Fibroblast of skin of left biceps (primary cell): ENCODE results near the gene RND3.

Source experiments
- DNase-seq, 2 experiments: peaks; one replicate each; pipeline ENCODE4 v3.0.0-alpha.2; 2013; ENCODE audit warnings: low read depth in 2 of 2

RND3 gene, protein sequence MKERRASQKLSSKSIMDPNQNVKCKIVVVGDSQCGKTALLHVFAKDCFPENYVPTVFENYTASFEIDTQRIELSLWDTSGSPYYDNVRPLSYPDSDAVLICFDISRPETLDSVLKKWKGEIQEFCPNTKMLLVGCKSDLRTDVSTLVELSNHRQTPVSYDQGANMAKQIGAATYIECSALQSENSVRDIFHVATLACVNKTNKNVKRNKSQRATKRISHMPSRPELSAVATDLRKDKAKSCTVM

DNA sequence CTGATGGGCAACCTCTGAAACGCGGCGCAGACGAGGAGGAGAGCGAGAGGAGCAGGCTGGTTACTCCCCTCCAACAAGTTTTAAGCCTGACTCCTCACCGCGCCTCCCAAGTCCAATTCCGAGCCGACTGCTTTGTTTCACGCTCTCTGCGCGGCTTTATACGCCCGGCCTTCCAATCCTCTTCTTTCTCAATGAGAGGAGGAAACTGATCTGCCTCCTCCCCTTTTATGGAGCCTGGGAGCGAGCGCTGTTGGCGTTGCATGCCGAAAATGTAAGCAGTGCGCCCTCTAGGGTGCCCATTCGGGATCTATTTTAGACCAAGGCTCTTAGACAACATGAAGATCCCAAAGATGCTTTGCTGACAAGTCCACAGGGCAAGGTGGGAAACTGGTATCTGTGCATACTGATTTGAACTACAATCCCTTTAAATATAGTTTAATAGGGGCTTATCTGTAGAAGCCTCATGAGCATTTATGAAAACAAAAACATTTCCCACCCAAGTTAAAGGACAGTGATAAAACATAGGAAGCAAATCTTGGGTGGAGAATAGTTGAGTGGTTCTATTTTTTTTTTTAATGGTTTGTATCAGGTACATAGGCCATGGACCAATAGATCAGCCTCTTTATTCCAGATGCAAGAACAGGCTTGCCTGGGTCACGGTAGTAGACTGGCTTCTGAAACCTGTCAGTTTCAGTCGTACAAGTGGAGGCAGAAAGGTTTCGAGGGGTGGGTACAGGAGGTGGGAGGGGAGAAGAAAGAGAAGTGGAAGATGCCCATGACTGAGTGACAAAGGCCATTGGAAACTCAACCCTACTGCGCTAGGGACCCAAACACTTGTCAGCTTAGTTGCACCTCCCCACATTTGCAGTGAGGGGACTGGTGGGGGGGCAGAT lies at the start of gene RND3:
RND3 (minus strand) TSS at position 131 of the 893 bp plus-strand sequence. CDS start 250 bp downstream, outside the sequence.
- DNase-seq = peak; percentile 99

DNA sequence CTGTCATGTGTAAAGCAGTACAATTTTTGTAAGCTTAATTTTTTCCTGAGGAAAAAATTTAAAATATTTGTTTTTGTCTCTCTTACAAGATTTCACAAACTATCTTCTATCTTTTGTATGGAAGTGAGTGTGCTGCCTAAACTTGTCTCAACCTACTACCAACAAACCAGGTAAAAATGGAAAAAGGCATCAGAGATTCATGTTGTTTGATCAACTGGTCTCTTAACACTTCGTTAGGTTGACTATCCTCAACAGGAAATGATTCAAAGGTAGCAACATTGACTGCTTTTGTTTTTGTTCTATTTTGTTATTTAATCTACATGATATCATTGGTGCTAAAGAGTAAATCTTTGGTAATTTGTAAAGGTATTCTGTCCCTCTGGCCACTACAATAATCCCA lies 47.7 kb upstream of the RND3 start:
- DNase-seq = no peak

DNA sequence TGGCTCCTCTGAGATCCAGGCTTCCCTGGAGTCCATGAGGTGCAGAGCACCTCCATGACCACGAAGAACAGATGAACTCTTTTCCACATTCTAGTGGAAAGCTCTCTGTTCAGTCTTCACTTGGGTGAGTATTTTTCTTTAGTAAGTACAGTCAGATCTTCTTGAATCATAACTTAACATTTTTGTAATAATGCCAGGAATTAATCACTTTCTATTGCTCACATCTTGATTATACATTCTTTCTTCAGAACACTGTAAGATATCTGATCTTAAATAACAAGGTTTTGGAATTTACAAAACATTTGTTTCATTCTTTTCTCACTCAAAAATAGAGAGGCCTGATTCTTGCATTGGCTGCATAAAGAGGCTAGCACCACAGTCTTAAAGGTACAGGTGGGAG lies 45.4 kb upstream of the RND3 start:
- peak; percentile 65 to 76 for DNase-seq

DNA sequence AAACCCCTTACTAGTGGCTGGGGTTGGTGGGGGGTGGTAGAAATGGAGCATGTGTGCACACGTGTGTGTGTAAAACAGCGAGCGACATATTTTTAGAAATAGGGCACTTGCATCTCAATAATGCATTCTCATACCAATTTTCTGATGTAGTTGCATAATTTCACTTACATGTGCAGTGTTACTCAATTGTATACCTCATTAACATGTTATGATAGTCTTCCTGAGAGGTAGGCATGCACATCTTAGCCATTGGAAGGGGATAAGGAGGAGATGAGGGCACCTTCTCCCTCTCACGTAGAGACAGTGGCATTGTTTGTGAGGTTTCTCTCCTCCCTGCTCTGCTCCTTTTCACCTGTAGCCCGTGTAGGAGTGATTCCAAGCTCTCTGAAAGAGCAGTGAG lies 44.6 kb upstream of the RND3 start:
- DNase-seq = no peak

DNA sequence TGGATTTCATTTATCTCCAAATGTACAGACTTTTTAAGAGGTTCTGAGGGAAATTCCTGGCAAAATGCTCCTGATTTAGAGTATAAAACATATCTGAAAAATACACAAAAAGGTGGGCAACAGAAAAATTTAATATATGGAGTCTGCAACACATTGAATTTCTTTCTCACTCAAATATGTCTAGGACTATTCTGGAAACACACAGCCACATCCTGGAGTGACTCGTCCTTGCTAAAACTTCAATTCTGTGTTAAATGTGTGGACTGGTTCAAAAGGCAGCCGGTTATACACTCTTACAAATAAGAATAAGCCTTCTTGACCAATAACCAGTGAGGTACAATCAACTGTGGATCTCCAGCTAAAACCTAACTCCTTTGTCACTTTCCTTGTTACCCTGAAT lies 44.1 kb upstream of the RND3 start:
- no peak for DNase-seq

DNA sequence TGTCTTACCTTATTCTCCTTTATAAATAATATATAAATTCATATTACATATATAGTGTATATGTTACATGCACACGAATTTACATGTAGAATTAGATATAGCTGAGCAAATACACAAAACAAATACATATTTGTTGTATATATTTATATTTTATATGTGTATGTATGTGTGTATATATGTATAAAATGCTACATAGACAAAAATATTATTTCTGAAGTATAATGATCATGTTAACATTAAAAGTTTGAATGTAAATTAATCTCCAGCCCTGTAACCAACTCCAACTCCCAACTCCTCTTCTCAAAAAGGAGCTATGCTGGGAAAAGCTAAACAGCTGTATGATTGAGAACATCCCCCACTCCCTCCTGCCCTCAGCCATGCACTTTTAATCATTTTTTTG lies 42.7 kb upstream of the RND3 start:
- no peak for DNase-seq

DNA sequence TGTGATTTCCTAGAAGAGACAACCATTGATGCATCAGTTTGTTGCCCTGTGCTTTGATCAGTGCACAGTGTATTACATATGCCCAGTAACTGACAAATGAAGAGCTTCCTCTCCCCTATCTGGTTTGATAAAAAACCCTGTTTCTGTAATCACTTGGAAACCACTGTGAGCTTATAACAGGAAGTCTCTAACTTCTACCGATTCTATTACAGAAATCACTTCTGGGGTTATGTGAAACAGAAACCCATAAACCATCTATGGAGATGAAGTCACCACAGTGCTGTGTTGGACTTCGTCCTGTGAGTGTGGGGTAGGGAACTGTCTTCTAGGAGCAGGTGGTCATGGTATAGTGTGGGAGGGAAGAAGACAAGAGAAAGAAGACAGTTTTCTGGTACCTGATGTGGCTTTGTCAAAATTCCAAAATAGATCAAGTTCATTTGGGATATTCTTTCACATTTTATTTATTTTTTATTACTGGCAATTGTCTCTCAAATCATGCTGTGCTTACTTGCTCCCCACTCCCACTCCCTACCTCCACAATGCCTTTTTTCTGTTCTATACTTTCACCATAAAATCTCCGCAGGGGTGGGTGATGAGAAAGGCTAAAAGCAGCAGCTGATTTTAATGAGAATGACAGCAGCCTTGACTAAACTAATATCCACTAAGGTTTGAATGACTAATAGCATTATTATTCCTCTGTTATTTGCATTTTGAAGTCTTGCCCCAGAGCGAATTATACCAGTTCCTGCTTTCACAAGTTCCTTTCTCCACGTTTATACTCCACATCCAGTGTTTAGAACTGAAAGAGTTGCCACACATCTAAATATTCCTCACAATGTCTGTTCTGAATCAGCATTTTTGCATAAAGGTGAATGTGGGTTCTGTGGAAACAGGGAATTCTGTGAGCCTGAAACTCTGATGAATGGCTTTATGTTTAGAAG lies 41.7 kb upstream of the RND3 start:
- peak in 1 of 2 experiments; percentile 54 for DNase-seq

DNA sequence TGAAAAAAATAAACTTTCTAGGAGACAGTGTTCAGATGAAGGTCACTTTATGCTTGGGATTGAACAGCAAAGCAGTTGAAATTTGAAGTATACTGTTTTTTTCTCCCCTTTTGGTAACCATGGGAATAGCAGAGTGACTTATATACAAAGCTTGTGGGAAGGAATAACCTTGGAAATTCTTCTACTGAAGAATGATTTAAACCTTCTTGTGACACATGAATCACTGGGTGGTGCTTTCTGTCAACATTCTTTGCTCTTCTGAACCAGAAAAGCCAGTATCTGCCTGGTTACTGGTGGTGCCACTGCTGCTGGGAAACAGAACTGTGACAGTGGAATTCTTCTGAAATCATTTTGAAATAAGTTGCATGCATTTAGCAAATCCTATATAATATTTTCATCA lies 39.4 kb upstream of the RND3 start:
- peak; percentile 54 to 70 for DNase-seq

DNA sequence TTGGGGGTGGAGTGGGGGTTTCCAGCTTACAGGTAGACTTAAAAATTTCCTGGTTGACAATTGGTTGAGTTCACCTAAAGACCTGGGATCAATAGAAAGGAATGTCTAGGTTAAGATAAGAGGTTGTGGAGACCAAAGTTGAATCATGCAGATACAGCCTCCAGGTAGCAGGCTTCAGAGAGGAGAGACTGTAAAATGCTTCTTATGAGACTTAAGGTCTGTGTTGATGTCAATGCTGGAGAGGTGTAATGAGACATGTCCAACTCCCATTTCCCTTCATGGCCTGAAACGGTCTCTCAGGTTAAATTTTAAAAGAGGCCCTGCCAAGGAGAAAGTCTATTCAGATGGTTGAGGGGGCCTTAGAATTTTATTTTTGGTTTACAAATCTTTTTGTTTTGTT lies 38.5 kb upstream of the RND3 start:
- no peak for DNase-seq

DNA sequence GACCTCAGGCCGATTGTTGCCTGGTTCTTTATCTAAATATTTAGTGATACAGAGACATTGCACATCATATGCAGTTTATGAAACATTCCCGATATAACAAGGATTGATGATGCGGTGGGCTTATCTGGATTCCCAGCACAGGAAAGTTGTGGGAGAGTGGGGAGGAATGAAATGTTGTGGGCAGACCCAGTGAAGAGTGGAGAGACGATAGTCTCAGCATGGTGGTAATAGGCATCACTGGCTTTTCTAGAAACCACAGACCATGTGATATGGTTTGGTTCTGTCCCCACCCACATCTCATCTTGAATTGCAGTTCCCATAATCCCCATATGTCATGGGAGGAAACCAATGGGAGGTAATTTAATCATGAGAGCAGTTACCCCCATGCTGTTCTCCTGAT lies 34.8 kb upstream of the RND3 start:
- DNase-seq = no peak

DNA sequence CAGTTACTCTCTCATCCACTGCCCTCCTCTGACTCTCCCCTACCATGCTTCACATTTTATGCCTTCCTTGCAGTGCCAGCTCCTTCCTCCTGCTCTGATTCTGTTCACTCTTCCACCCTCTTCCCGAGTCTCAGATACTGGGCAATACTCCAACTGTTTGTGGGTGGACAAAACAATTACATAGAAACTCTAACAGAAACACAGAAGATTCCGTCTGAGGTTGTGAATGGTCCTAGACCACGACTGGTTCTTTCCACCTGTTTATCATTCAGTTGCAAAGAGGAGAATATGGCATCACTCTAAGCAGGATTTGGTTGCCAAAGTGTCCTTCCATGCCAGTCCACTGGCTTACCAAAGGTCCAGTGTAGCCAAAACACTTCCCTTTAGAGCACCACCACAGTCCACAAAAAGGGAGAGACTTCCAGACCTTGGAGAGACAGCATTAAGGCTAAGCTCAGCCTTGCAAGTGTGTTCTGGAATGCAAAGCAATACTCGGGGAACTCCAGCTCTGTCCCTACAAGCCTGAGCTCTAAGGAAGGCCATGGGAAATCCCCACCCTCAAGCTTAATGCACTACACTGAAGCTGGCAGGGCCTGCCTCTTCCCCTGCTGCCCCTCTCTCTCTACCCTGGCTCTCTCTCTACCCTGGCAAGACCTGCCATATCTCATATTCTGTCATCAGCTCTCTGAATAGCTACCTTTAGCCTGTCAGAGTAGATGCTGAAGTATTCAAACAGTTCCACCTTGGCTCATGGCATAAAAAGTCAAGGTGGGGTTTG lies 33.6 kb upstream of the RND3 start:
- DNase-seq = no peak

DNA sequence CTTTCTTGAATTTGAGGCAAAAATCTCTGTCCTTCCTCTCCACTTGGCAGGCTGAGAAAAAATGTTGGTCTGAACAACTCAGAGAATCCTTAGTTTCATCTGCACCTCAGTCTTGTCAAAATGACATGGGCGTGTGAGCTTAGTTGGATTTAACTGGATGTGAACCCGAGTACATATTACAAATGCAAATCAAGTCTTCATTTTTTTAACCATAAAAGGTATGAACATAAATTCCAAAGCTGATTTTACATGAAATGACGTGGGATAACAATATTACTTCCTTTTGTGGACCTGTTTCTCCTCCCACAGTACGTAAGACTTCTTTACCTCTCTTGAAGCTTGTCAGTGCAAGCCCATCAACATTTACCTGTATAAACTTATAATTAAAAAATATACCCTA lies 32.6 kb upstream of the RND3 start:
- DNase-seq = no peak

DNA sequence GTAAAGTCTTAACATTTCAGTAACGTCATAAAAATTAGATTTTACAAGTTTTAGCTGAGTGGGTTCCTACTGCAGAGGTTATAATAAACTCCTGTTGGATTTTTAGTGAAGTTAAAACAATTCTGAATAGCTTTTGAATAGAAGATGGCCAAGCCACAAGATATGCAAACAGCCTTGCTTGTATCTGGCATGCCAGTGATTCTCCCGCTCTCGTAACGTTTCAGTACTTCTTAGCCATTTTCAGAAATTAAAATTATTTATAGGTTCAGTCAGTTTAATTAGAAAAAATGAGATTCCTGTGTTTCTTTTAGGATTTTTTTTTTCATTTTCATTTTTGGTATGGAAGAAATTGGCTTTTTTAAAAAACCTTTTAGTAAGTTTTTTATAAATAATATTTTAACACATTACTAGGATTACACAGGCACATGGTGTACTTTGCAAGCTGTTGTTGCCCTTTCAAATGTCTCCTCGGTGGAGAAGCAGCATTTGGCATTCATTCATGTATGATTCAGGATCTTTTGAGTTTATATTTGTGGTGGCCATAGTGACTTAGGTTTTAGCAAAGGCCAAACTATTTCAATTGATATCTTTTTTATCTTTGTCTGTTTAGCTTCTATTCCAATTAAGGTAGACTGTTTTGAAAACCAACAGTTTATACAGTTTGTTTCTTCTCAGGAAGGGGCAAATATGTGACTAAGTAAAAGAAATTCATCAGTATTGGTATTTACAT lies 30.6 kb upstream of the RND3 start:
- DNase-seq = no peak

DNA sequence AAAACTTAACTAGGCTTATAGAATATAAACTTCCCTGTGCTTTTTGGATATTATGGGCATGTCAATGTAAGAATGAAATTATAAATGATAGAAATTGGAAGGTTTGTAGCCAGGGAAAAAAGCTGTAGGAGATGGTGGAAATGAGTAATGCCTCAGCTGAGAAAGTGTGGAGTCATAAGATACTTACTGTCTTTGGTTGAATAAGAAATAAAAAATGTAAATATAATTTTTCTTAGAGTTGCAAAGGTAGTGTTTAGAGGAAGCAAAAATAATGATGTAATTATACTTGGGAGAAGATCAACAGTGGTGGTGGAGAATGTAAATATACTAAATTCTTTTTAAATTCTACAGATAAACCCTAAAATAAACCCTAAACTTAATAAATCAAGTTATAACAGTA lies 26.2 kb upstream of the RND3 start:
- no peak for DNase-seq

DNA sequence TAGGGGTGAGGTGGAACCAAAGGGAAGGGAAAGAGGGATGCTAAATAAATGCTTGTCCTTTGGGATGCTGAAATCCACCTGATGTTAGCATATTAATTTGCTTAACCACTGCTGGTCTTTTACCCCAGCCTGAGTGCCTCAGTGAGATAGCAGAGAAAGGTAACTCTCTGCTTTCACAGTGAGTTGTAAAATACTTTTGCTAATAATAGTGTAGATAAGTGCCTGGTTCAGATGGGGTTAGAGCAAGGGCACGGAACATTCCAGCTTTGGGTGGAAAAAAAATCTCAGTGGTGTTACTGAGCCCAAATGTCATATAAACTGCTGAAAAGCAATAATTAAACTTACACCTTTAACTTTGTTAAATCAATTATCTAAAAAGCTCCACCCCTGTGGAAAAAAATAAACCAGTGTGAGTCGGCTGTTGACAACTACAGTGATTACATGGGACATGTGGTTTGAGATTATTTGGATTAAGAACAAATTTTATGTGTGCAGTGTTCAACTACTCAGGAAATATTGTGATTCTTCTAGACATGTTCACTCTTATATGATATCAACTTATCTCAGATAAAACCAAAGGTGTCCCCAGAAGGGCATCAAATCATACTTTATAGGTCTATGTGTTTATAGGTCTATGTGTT lies 21.1 kb upstream of the RND3 start:
- no peak for DNase-seq

DNA sequence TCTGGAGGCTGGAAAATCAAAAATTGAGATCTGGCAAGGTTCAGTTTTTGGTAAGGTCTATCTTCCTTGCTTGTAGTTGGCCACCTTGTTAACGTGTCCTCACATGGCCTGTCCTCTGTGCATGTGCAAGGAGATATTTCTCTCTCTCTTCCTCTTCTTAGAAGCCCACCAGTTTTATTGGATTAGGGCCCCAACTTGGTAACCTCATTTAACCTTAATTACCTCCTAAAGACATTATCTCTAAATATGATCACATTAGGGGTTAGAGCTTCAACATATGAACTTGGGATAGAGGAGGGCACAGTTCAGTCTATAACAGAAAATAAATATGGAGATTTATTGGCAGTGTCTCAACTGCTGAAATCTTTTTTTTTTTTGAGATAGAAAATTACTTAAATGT lies 19.6 kb upstream of the RND3 start:
- DNase-seq = no peak

DNA sequence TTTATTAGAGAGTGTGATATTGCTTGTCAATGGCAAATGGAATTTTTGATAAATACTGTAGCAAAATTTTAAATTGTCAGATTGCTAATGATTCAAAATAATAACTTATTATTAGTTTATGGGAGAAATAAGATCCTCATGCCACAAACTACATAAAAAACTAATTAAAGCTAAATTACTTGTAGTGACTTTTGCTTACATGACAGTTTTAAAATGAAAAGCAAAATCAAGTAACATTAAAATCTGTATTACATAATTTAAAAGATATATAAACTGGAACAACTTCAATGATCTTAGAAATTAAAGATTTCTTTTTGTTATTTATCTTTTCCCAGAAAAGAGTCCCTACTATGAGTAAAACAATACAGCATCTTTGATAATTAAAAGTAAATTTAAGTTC lies 17.7 kb upstream of the RND3 start:
- no peak for DNase-seq

DNA sequence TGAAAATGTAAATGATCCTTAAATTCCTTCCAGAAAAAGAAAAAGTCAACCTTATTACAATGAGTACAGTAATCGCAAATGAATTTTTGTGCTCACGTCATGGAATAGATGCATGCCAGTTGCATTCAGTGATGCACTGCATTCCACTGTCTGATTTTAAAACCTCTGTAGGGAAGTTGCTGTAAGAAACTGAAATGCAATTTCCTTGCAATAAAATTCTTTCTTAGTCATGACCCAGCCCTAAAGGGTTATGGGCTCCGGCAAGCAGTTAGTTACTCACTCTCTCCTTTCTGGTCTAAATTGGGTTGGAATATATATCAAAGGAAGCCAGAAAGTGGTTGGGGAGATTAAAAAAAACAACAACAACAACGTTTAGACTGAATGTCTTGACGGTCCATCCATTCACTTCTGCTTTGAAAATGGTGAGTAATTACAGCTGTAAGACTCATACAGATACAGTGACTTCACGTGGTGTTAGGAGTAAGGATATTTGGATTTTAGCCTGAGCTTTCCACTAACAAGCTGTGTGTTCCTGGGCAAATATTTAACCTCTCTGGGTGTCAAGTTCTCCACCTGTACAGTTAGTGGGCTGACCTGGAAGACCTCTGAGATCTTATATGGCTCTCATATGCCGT lies 8.6 kb upstream of the RND3 start:
- peak; percentile 95 for DNase-seq

DNA sequence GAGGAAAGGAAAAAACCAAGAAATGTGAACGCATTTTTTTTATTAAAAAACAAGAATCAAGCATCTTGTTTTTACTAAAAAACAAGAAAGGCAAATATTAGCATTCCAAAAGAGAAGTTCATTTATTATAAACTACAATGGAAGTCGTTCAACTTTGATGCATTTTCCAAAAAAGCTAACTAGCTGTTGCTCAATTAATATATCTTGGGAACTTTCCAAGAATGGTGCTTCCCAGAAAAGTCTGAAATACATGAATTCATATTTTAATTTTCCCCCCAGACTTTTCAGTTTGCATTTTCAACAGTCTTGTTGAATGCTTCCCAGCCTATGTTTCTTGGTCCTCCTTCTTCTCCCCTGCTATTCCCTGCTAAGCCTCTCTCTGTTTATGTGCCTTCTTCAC lies 7.5 kb upstream of the RND3 start:
- DNase-seq = no peak
